HG03103 (cell line): Measurements from ENCODE around the gene EME2.
"Not testable (repeated sequence)": the region's sequence is repeated elsewhere in the genome, so short reads cannot be mapped to it uniquely, and the experiment has no call there.

Source experiments
- ATAC-seq: cut with Tn5 transposase; IDR thresholded peaks from one replicate; pipeline ENCODE4 v1.9.1; 2021; ENCODE audit warnings: low read depth; ENCODE audit not compliant: unreplicated experiment

Gene EME2

DNA sequence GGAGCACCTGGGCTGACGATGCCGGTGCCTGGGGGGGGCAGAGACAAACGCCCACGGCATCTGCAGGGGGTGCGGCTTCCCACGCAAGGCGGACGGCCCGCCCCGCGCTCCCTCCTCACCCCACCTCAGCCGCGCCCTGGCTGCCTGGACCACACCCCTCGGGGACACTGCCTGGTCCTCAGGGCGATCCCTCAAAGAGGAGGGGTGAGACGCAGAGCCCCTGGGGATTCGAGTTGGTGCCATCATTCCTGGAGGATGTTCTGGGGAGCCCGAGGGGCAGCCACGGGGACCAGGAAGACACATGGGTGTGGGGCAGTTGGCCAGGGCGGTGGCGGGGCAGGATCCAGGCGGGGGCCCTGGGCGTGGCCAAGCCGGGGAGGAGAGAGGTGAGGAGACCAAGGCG, 17.0 kb downstream of the EME2 start:
- no peak for ATAC-seq

DNA sequence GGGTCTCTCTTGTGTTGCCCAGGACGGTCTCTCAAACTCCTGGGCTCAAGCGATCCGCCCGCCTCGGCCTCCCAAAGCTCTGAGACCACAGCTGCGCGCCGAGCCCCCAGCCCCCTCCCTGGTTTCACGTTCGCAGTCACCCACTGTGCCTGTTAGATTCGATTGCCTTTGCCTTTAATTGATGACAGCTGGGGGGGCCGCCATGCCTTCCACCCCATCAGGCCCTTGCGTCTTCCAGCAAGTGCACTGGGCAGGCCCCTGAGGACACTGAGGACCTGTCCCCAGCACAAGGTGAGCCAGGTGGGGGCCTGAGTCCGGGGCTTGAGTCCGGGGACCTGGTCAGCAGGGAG, 17.6 kb downstream of the EME2 start:
- ATAC-seq: no peak

DNA sequence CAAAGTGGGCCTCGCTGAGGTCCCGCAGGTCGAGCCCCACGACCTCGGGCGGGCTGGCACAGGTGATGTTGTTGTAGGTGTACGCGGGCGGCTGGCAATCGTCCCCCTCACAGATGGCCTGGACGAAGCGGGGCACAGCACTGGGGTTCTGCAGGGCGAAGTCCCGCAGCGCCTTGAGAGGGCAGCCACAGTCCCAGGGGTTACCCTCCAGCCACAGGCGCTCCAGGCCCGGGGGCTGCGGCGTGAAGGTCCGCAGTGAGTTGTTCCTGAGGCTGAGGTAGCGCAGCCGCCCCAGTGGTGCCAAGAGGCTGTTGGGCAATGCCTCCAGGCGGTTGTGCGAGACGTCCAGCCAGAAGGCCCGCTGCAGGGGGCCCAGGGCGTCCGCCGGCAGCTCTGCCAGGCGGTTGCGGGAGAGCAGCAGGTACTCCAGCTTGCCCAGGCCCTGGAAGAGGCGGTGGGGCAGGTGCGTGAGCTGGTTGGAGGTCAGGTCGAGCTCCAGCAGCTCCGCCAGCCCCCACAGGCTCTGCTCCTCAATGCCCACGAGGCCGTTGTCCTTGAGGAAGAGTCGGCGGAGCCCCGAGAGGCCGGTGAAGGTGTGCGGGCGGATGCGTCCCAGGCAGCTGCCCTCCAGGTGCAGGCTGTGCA, 18.1 kb downstream of the EME2 start:
- no peak for ATAC-seq

DNA sequence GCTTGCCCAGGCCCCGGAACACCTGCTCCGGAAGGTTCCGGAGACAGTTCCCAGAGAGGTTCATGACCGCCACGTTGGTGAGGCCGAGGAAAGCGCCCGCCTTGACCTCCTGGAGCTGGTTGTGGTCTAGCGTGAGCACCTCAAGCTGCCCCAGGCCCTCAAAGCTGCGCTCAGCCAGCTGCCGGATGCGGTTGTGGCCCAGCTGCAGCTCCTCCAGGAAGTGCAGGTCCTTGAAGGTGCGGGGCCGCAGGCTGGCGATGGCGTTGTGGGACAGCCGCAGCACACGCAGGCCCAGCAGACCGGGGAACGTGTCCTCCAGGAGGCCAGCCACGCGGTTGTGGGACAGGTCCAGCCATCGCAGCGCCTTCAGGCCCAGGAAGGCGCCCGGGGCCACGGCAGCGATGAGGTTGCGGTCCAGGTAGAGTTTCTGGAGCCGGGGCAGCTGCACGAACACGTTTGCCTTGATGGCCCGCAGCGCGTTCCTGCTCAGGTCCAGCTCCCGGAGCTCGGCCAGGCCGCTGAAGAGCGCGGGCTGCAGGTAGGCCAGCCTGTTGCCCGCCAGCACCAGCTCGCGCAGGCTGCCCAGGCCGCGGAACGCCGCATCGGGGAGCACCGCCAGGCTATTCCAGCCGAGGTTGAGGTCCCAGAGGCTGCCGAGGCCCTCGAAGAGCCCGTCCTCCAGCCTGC, 18.8 kb downstream of the EME2 start:
- no peak for ATAC-seq

DNA sequence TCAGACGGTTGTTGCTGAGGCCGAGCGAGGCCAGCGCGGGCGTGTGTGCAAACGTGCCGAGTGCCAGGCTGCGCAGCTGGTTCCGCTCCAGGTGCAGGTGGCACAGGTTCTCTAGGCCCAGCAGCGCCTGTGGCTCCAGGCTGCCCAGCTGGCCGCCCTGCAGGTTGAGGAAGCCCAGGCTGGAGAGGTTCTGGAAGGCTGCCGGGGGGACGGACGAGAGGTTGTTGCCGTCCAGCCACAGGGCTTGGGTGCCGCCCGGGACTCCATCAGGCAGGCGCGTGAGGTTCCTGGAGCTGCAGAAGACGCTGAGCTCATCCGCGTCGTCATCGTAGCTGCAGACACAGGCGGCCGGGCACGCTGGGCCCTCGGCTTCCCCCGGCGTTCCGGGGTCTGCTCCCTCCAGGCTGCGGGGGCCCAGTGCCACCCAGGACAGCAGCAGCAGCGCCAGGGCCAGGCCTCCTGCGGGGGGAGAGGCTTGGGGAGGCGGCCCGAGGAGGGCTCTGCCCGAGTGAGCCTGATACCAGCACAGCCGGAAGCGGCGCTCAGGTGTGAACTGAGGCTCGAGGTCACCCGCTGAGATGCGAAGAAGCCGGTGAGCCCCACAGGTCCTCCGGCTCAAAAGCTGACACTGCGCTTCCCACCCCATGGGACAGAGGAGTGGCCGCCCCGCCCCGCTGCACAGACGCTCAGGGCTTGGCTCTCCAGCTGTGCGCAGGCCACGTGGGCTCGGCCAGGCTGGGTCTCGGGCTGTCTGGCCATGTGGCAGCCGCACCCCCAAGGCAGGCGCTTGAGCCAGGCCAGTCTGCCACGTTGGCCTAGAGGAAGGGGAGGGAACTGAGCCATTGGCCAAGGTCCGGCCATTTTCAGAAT, 19.6 kb downstream of the EME2 start:
- no peak for ATAC-seq

DNA sequence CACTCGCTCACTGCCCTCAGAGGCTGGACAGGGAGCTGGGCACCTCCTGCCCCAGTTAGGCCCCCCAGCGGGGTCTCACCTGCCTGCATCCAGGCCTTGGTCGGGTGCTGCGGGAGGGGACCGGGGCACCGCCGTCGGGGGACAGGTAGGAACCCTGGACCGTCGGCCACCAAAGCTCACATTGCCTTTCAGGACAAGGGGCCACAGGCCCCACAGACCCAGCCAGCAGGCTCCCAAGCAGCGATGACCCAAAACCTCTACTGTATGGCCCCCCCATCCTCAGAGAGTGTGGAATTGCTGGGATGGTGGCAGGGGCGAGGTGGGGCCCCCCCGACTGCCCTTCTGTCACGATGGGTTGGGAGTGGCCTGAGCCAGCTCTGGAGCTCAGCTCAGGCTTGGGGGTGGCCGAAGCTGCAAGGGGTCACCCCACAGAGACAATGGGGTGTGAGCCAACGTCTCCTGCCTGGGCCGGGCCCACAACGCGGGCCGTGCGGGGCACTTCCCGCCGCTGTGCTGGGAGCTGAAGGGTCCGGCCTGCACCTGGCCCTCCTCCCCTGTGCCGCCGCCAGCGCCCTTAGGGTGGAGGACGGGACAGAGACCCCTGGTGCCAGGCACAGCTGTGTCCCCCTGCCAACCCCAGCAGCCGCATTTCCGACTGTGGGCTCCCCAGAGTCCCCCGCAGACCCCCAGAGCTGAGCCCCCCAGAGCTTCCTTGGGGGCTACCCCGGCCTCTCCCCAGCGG, 20.4 kb downstream of the EME2 start:
- ATAC-seq: no peak

DNA sequence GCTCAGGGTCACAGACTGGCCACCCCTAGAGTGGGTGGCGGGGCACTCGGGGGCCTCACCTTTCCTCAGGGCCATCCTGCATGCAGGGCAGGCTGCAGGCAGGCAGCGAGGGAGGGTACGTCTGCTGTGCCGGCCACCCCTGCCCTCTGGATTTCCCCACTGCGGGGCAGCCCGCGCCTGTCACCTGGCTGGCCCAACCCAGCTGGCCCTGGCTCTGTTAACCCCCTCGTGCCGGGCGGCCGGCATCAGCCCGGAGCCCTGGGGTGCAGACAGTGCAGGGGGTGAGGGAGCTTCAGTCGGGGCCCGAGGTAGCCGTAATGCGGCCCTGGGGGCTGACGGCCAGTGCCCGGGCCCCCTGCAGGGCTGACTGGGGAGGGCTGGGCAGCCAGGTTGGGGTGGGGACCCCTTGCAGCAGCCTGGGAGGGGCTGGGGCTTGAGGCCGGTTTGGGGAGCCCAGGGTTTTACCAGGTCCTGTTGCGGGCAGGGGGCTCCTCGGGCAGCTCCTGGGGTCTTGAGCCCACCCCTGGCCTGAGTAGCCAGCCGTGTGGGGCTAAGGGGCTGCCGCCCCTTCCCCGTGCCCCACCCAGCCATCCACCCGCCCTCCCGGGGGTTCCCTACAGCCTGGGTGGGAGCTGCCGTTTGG, 21.1 kb downstream of the EME2 start, which contains the start of gene IGFALS:
TSS of gene IGFALS (minus strand) at position 128 of the 643 bp plus-strand sequence. CDS start at position 75, 53 bp downstream.
- no peak for ATAC-seq

DNA sequence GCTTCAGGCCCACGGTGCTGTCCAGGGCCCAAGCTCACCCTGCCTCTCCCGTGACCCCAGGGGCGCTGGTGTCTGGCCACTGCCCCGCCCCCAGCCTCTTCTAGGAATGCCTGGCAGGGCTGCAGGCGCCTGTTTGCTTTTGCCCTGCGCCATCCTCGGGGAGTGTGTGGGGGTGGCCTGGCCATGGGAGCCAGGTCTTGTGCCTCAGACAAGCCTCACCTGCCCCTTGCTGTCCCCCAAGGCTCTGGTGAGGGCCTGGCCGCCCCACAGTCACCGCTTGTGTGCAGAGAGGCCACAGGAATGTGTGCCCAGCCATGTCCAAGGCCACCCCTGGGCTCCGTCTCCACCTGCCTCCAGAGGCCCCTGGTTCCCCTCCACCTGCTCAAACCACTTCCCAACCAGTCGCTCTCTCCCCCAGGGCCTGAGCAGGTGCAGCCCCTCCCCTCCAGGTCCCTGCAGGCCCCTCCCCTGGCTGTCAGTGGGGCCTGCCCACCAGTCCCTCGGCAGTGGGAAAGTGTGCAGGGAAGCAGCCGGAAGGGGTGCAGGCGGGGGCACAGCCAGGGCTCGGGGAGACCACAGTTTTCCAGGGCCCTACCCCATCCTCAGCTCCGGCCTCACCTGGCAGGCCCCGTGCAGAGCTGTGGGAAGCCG, 21.7 kb downstream of the EME2 start:
- ATAC-seq: no peak

DNA sequence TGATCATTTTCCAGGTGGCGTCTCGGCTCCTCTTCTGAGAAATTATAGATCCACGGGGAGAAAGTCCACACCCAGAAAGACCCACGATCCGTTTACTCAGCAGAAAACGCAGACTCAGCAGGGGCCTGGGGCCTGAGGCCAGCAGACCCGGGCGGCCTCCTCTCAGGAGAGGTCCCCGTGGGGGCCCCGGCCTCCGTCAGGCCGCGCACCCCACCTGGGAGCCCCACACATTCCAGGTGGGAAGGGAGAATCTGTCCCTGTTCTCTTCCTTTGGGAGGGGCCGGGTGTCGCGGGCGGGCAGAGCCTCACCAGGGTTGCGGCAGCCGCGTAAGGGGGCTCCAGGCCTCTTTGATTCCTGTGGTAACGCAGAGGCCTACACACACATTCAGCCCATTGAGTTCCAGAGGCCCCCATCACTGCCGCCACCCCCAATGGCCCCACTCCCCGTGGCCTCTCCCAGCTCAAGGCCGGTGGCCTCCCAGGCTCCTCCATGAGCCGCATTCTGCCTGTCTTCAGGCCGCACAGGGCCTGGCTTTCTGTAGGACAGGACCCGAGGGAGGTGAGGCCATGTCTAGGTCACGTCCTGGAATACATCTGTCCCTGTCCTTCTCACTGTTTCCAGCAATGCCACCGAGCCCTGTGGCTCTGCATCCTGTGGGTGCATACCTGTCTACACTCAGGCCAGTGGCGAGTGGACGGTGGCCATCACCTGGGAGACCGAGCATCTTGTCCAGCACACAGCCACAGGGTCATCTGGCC, 22.5 kb downstream of the EME2 start:
- no peak for ATAC-seq

DNA sequence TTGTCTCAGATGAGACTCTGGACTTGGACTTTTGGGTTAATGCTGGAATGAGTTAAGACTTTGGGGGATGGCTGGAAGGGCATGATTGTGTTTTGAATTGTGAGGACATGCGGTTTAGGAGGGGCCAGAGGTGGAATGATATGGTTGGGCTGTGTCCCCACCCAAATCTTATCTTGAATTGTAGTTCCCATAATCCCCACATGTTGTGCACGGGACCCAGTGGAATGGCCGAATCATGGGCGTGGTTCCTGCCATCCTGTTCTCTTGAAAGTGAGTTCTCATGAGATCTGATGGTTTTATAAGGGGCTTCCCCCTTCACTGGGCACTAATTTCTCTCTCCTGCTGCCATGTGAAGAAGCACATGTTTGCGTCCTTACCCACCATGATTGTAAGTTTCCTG, 26.7 kb downstream of the EME2 start:
- not testable (repeated sequence) for ATAC-seq

DNA sequence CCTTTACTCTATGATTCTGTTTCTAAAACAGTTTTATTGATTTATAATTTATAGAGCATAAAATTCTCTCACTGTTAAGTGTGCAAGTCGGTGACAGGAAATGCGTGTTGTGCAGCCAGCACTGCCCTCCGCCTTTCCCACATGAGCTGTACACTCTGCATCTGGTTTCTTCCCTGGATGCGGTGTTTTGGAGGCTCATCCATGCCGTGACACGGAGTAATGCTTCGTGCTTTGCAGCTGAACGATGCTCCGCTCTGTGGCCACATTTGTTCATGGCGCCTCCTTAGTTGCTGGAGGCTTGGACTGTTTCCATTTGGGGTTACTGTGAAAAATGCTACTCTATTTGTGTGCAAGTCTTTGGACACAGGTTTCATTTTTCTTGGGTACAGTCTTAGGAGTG, 28.1 kb downstream of the EME2 start:
- ATAC-seq: no peak

DNA sequence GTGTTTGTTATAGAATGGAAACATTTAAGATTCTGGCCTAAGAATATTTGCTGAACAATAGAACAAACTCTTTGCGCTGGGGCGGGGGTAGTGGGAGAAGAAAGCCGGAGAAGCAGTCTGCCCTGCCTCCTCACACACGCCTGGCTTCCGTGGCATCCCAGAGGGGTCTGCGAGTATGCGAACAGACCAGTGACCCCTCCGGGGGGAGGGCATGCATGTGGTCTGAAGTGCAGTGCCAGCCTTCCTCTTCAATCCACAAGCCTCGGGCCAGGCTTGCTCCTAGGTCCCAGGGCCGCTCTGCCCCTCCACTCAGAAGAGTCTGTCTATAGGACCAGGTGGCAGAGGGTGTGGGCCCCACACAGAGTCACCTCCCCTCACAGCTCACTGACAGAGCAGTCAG, 35.0 kb downstream of the EME2 start:
- ATAC-seq: no peak

DNA sequence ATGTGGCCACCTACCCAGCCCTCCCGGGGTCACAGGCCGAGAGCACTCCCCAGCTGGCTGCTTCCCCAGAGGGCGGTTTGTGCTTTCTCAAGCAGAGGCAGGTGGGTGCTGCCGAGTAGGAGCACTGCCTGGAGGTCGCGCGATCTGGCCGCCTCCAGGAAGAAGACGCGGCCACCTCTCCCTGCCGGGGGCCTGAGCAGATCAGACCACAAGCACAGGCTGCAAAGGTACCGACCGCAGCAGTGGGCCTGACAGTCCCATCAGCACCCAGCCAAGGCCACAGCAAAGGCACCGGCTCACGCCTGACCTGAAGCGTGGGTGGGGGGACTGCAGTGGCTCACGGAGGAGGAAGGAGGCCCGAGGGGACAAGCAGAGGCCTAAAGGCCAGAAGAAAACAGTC, 36.1 kb downstream of the EME2 start:
- no peak for ATAC-seq

DNA sequence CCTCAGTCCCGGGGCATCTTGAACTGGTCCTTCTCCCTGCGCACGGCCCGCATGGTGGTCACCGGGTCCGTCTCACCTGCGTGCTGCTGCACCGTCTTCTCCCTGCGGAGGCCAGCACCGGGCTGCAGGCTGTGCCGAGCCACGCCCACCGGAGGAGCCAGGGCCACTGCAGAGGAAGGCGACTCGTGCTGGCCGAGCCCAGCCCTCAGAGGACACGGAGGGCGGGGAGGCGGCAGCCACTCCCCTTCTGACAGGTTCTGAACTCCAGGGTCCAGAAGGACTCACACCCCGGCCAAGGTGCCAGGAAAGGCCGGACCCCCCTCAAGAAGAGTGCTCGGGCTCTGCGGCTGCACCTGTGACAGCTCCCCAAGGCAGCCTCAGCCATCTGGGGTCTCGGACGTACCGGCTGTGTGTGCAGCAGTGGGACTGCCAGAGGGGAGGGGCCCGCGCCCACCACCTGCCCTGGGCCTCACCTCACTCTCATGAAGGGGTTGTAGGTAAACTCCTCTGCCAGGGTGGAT, 36.7 kb downstream of the EME2 start:
- no peak for ATAC-seq

DNA sequence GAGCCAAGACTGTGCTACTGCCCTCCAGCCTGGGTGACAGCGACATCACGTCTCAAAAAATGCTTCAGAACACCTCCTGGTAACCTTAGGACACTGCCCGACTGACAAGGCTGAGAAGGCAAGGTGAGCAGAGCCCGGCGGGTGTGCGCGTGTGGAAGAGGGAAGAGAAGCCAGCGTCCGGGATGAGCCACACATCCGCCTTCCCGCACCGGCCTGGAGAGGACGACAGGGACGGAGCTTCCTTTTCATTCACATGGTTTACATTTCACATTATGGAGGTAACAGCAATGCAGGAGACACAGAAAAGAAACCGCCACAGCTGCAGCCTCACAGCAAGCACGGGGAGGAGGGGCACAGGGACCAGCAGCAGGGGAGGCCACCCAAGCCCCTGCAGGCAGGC, 37.5 kb downstream of the EME2 start:
- no peak for ATAC-seq

DNA sequence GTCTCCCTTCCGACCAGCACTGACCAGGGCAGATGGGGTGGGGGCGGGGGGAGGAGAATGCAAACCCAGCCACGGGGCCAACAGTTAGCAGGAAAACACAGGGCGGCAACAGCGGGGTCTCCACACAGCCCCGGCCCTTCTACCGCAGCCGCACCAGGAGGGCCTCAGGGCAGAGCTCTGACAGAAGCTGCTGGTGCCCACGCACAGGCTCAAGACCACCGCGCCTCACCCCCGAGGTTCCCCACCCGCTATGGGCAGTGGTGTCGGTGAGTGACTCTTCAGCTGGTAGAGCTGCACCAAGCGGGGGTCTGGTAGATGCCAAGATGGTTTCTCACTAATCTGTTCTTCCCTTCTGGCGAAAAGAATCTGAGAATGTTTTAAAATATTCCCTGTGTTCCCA, 37.9 kb downstream of the EME2 start:
- ATAC-seq: no peak

DNA sequence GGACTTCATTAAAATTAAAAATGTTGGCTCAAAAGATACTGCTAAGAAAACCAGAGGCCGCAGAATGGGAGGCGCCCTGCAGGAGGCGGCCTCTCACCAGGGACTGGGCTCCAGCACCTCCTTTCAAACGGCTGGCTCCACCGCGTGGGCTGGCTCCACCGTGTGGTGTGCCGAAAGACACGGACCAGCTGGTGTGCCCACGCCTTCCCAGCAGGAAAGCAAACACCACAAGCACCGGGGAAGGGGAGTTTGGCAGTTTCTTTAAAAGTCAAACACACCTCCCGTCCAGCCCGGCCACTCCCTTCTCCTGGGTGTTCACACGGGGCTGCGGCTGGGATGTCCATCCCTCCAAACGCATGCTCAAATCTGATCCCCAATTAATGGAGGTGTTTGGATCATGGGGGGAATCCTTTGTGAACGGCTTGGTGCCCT, 40.1 kb downstream of the EME2 start:
- ATAC-seq: no peak

DNA sequence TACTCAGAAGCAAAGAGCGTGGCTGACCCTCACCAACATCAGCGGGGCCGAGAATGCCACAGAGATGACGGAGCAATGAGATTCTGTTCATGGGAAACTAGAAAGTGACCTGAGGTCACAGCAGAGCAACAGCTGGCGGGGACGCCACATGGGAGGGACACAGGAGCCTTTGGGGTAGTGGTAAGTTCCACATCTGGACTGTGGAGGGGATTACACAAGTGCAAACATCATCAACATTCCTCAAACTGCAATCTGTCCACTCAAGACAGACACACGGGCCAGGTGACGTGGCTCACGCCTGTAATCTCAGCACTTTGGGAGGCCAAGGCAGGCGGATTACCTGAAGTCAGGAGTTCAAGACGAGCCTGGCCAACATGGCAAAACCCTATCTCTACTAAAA, 42.9 kb downstream of the EME2 start:
- ATAC-seq: no peak
